ENCODE measurements around the gene TSPAN1. TPM values are rescaled to one million over a fixed set of nuclear protein-coding genes. Genes with fewer than 3 reads are reported as not detected.

Gene TSPAN1
- total RNA-seq, 1 experiment from 2014 or later = 134 TPM

GRCh38 chr1:46173361-46173856 is 1.5 kb upstream of the TSPAN1 start:
- TF ChIP-seq CTCF (conservative IDR thresholded peaks at IDR 0.05) (no peak), EZH2 (IDR thresholded peaks at IDR 0.05; ENCODE audit: low read depth) (no peak)
- Histone ChIP-seq H2AFZ (no peak overlapping the region), H3K79me2 (ENCODE audit: low read depth) (peaks cover 21% of the 10 kb centered on the region; the same call in 1 of the 2 replicates), H3K4me3 (no peak overlapping the region), H3K9me3 (ENCODE audit: insufficient read depth, low read depth) (no peaks in the 10 kb centered on the region), H3K27ac (peak overlapping the region; percentile 99), H3K36me3 (ENCODE audit: low read depth) (no peaks in the 10 kb centered on the region), H3K4me2 (peak overlapping the region; percentile 86), H3K4me1 (replicated peaks; ENCODE audit: insufficient read depth) (peaks cover 86% of the 10 kb centered on the region), H3K9me2 (ENCODE audit: insufficient read depth) (no peaks in the 10 kb centered on the region), H4K20me1 (ENCODE audit: insufficient read depth) (no peaks in the 10 kb centered on the region), H3F3A (ENCODE audit: insufficient read depth, low read depth) (peaks cover 51% of the 10 kb centered on the region), H3K27me3 (ENCODE audit: insufficient read depth, low read depth) (no peaks in the 10 kb centered on the region)
- no TSS peak for BruUV-seq (replicated peaks)
- intact Hi-C loops (cut with micrococcal nuclease; ENCODE audit: unreplicated experiment) = loop anchor here (5.0 kb wide), 1 partner anchor 486 kb away; the partner anchor contains the start of genes GPBP1L1 and TMEM69
- ChIA-PET CTCF (interaction anchor here (1.0 to 2.3 kb wide), 2 partner anchors 38 to 50 kb away, joined by 4 to 11 read pairs; no protein-coding TSS in a partner anchor), POLR2A (ENCODE audit: unreplicated experiment) (interaction anchor here (0.6 kb wide), 1 partner anchor 9 kb away, joined by 4 read pairs; no protein-coding TSS in a partner anchor)
- no peak for DNase-seq

GRCh38 chr1:46175243-46175642 is 356 bp downstream of the TSPAN1 start:
- Histone ChIP-seq H3F3A (ENCODE audit: insufficient read depth, low read depth) (peaks cover 50% of the 10 kb centered on the region), H3K9me2 (ENCODE audit: insufficient read depth) (no peaks in the 10 kb centered on the region), H4K20me1 (ENCODE audit: insufficient read depth) (no peaks in the 10 kb centered on the region), H3K4me3 (peak overlapping the region; percentile 30; the same call in 1 of the 2 replicates), H3K36me3 (ENCODE audit: low read depth) (no peaks in the 10 kb centered on the region), H2AFZ (0 out of 2 replicates have a peak overlapping the region, but pooled peaks have one; percentile 7), H3K4me1 (replicated peaks; ENCODE audit: insufficient read depth) (peaks cover 84% of the 10 kb centered on the region), H3K79me2 (ENCODE audit: low read depth) (peaks cover 16% of the 10 kb centered on the region; the same call in 1 of the 2 replicates), H3K9me3 (ENCODE audit: insufficient read depth, low read depth) (no peaks in the 10 kb centered on the region), H3K27ac (peak overlapping the region; percentile 99), H3K27me3 (ENCODE audit: insufficient read depth, low read depth) (no peaks in the 10 kb centered on the region), H3K4me2 (peak overlapping the region; percentile 86)
- DNase-seq = no peak
- ChIA-PET CTCF (no interaction called here), POLR2A (ENCODE audit: unreplicated experiment) (no interaction called here)
- no TSS peak for BruUV-seq (replicated peaks)
- TF ChIP-seq CTCF (conservative IDR thresholded peaks at IDR 0.05) (no peak), EZH2 (IDR thresholded peaks at IDR 0.05; ENCODE audit: low read depth) (no peak)
- intact Hi-C loops (cut with micrococcal nuclease; ENCODE audit: unreplicated experiment) = no loop called here

GRCh38 chr1:46176211-46176865 is 1.5 kb downstream of the TSPAN1 start, which contains the start of gene P3R3URF:
Gene P3R3URF (minus strand): TSS chr1:46176488. CDS start chr1:46176471, 17 bp downstream.
- Histone ChIP-seq H2AFZ (0 out of 2 replicates have a peak within 1 kb of the TSS, but pooled peaks have one; percentile 7), H3K9me3 (ENCODE audit: insufficient read depth, low read depth) (no peaks in the 10 kb centered on the region), H3K27ac (peak within 1 kb of the TSS; percentile 99), H3F3A (ENCODE audit: insufficient read depth, low read depth) (peaks cover 49% of the 10 kb centered on the region), H3K36me3 (ENCODE audit: low read depth) (no peaks in the 10 kb centered on the region), H3K4me3 (peak within 1 kb of the TSS; percentile 30; the same call in 1 of the 2 replicates), H3K79me2 (ENCODE audit: low read depth) (peaks cover 26% of the 10 kb centered on the region), H3K9me2 (ENCODE audit: insufficient read depth) (no peaks in the 10 kb centered on the region), H3K27me3 (ENCODE audit: insufficient read depth, low read depth) (no peaks in the 10 kb centered on the region), H3K4me1 (replicated peaks; ENCODE audit: insufficient read depth) (peaks cover 74% of the 10 kb centered on the region), H4K20me1 (ENCODE audit: insufficient read depth) (no peaks in the 10 kb centered on the region), H3K4me2 (peak within 1 kb of the TSS; percentile 86)
- no TSS peak for BruUV-seq (replicated peaks)
- ChIA-PET CTCF (no interaction called here), POLR2A (ENCODE audit: unreplicated experiment) (interaction anchor here (0.6 kb wide), 1 partner anchor 600 kb away, joined by 6 read pairs; no protein-coding TSS in a partner anchor)
- TF ChIP-seq EZH2 (IDR thresholded peaks at IDR 0.05; ENCODE audit: low read depth) (no peak), CTCF (conservative IDR thresholded peaks at IDR 0.05) (no peak)
- DNase-seq = no peak
- intact Hi-C loops (cut with micrococcal nuclease; ENCODE audit: unreplicated experiment) = no loop called here
